WTC11 (cell line): Measurements from ENCODE around the gene IL21R. TPM values are rescaled to one million over a fixed set of nuclear protein-coding genes. Genes with fewer than 3 reads are reported as not detected.

Source experiments
- ATAC-seq: fragments of 200-7000 bp; cut with Tn5 transposase; 2 replicates; pipeline ENCODE4 v1.10.0; 2021; ENCODE audit warnings: mild to moderate bottlenecking, moderate library complexity
- CTCF ChIA-PET: fragments of 300-600 bp; sonication (Branson Sonifier 250); formaldehyde crosslinking; loops from one replicate; lab custom pipeline; 2021; ENCODE audit warnings: antibody characterized with exemption; lab: Charles Lee
- POLR2A ChIA-PET: fragments of 350-600 bp; sonication (Branson Sonifier 250); formaldehyde crosslinking; loops from one replicate; lab custom pipeline; 2021; ENCODE audit warnings: antibody characterized with exemption; lab: Charles Lee
- DNase-seq: peaks from one replicate; pipeline ENCODE4 v3.0.0; 2021; ENCODE audit warnings: low spot score
- H3K27ac Mint-ChIP-seq: 2 replicates; pipeline ENCODE4 v1.8.0; 2021; ENCODE audit warnings: mixed read lengths
- H3K27me3 Mint-ChIP-seq: 2 replicates; pipeline ENCODE4 v1.8.0; 2021; ENCODE audit warnings: low read depth, mild to moderate bottlenecking, moderate library complexity, mixed read lengths
- H3K36me3 Mint-ChIP-seq: 2 replicates; pipeline ENCODE4 v1.8.0; 2021; ENCODE audit warnings: mixed read lengths
- H3K4me1 Mint-ChIP-seq: 2 replicates; pipeline ENCODE4 v1.8.0; 2022; ENCODE audit warnings: mixed read lengths
- H3K4me3 Mint-ChIP-seq: 2 replicates; pipeline ENCODE4 v1.8.0; 2021; ENCODE audit warnings: mild to moderate bottlenecking, moderate library complexity, mixed read lengths
- H3K9me3 Mint-ChIP-seq: 2 replicates; pipeline ENCODE4 v1.8.0; 2021; ENCODE audit warnings: mixed read lengths
- ATF2 ChIP-seq: sonication (generic); formaldehyde crosslinking; IDR thresholded peaks from 2 replicates; pipeline ENCODE4 v1.8.1; 2022; ENCODE audit warnings: low read depth, missing genetic modification reagents, borderline replicate concordance
- ATF3 ChIP-seq: sonication (generic); formaldehyde crosslinking; conservative IDR thresholded peaks from 2 replicates; pipeline ENCODE4 v1.8.1; 2022; ENCODE audit warnings: mild to moderate bottlenecking, missing genetic modification reagents
- CBFB ChIP-seq: sonication (generic); formaldehyde crosslinking; IDR thresholded peaks from 2 replicates; pipeline ENCODE4 v1.8.1; 2022; ENCODE audit warnings: mild to moderate bottlenecking, low read depth, missing genetic modification reagents
- E2F5 ChIP-seq: sonication (generic); formaldehyde crosslinking; IDR thresholded peaks from 2 replicates; pipeline ENCODE4 v1.8.1; 2022; ENCODE audit warnings: mild to moderate bottlenecking, moderate library complexity, missing genetic modification reagents
- GRHL2 ChIP-seq: fragments of 250-450 bp; sonication (Bioruptor Pico); IDR thresholded peaks from 2 replicates; pipeline ENCODE4 v1.8.0; 2022; ENCODE audit warnings: mild to moderate bottlenecking, moderate library complexity; ENCODE audit not compliant: insufficient replicate concordance, severe bottlenecking
- IRF1 ChIP-seq: sonication (generic); formaldehyde crosslinking; IDR thresholded peaks from 2 replicates; pipeline ENCODE4 v1.8.0; 2023; ENCODE audit warnings: missing genetic modification reagents
- JUN ChIP-seq: sonication (generic); formaldehyde crosslinking; IDR thresholded peaks from 2 replicates; pipeline ENCODE4 v1.8.0; 2023; ENCODE audit warnings: mild to moderate bottlenecking, missing genetic modification reagents
- KAT7 ChIP-seq: sonication (generic); formaldehyde crosslinking; IDR thresholded peaks from 2 replicates; pipeline ENCODE4 v1.8.1; 2023; ENCODE audit warnings: missing genetic modification reagents, mild to moderate bottlenecking, borderline replicate concordance
- NFE2L1 ChIP-seq: sonication (generic); formaldehyde crosslinking; IDR thresholded peaks from 2 replicates; pipeline ENCODE4 v1.8.1; 2023; ENCODE audit warnings: missing genetic modification reagents
- NFYB ChIP-seq: sonication (generic); formaldehyde crosslinking; conservative IDR thresholded peaks from 2 replicates; pipeline ENCODE4 v1.8.0; 2022; ENCODE audit warnings: low read depth, missing genetic modification reagents
- NR2C2 ChIP-seq: sonication (generic); formaldehyde crosslinking; IDR thresholded peaks from 2 replicates; pipeline ENCODE4 v1.8.0; 2022; ENCODE audit warnings: mild to moderate bottlenecking, missing genetic modification reagents
- PREB ChIP-seq: sonication (generic); formaldehyde crosslinking; IDR thresholded peaks from 2 replicates; pipeline ENCODE4 v1.8.1; 2022; ENCODE audit warnings: mild to moderate bottlenecking, missing genetic modification reagents, moderate library complexity, borderline replicate concordance
- RELA ChIP-seq: sonication (generic); formaldehyde crosslinking; IDR thresholded peaks from 2 replicates; pipeline ENCODE4 v1.8.1; 2022; ENCODE audit warnings: missing genetic modification reagents, mild to moderate bottlenecking, borderline replicate concordance
- RORB ChIP-seq: fragments of 250-450 bp; sonication (Bioruptor Pico); IDR thresholded peaks from 2 replicates; pipeline ENCODE4 v1.9.0; 2021; ENCODE audit warnings: mild to moderate bottlenecking
- SMAD4 ChIP-seq: sonication (generic); formaldehyde crosslinking; IDR thresholded peaks from 2 replicates; pipeline ENCODE4 v1.8.0; 2022; ENCODE audit warnings: mild to moderate bottlenecking, missing genetic modification reagents
- SOX15 ChIP-seq: fragments of 250-450 bp; sonication (Bioruptor Pico); IDR thresholded peaks from 2 replicates; pipeline ENCODE4 v1.9.0; 2021; ENCODE audit warnings: mild to moderate bottlenecking
- TEAD4 ChIP-seq: sonication (generic); formaldehyde crosslinking; IDR thresholded peaks from 2 replicates; pipeline ENCODE4 v1.8.0; 2022; ENCODE audit warnings: mild to moderate bottlenecking, missing genetic modification reagents
- TP53 ChIP-seq: sonication (generic); formaldehyde crosslinking; IDR thresholded peaks from 2 replicates; pipeline ENCODE4 v1.8.1; 2023; ENCODE audit warnings: mild to moderate bottlenecking, missing genetic modification reagents
- USF2 ChIP-seq: sonication (generic); formaldehyde crosslinking; IDR thresholded peaks from 2 replicates; pipeline ENCODE4 v1.8.1; 2023; ENCODE audit warnings: mild to moderate bottlenecking, missing genetic modification reagents, moderate library complexity
- ZNF121 ChIP-seq: sonication (generic); formaldehyde crosslinking; IDR thresholded peaks from 2 replicates; pipeline ENCODE4 v1.8.0; 2023; ENCODE audit warnings: missing genetic modification reagents
- ZNF232 ChIP-seq: sonication (generic); formaldehyde crosslinking; IDR thresholded peaks from 2 replicates; pipeline ENCODE4 v1.8.0; 2022; ENCODE audit warnings: mild to moderate bottlenecking, missing genetic modification reagents
- ZNF396 ChIP-seq: fragments of 250-450 bp; sonication (Bioruptor Pico); IDR thresholded peaks from 2 replicates; pipeline ENCODE4 v1.8.0; 2021; ENCODE audit warnings: mild to moderate bottlenecking, moderate library complexity, borderline replicate concordance
- ZNF512 ChIP-seq: sonication (generic); formaldehyde crosslinking; IDR thresholded peaks from 2 replicates; pipeline ENCODE4 v1.8.1; 2022; ENCODE audit warnings: missing genetic modification reagents, borderline replicate concordance
- ZNF671 ChIP-seq: fragments of 250-450 bp; sonication (Bioruptor Pico); IDR thresholded peaks from 2 replicates; pipeline ENCODE4 v1.8.0; 2021; ENCODE audit warnings: mild to moderate bottlenecking
- ZSCAN18 ChIP-seq: fragments of 250-450 bp; sonication (Bioruptor Pico); IDR thresholded peaks from 2 replicates; pipeline ENCODE4 v2.1.2; 2022; ENCODE audit warnings: mild to moderate bottlenecking, moderate library complexity
- total RNA-seq: library from RNA; stranded (reverse); gene quantifications from 3 replicates; pipeline ENCODE4 v1.2.3, GENCODE V29; 2021

The IL21R gene
- total RNA-seq, 1 experiment from 2014 or later, result 0.70 TPM

- H3K9me3 Mint-ChIP-seq, result no peaks in the 10 kb centered on the region
- H3K27ac Mint-ChIP-seq, result no peak overlapping the region
- H3K4me1 Mint-ChIP-seq, result no peaks in the 10 kb centered on the region; the same call in 1 of the 2 replicates
- no peak overlapping the region for H3K4me3 Mint-ChIP-seq
- no peaks in the 10 kb centered on the region for H3K27me3 Mint-ChIP-seq
- peaks cover 43% of the 10 kb centered on the region for H3K36me3 Mint-ChIP-seq
- ChIA-PET CTCF (interaction anchor here (1.2 kb wide), 1 partner anchor 284 kb away, joined by 4 read pairs; no protein-coding TSS in a partner anchor), POLR2A (no interaction called here)
- DNase-seq (no peak), ATAC-seq (no peak)
- no peak for TF ChIP-seq SOX15 (CRISPR knock-in tag)
- TF ChIP-seq NR2C2 (CRISPR knock-in tag), result no peak
- no peak for TF ChIP-seq ZNF232
- TF ChIP-seq NFE2L1 (CRISPR knock-in tag), result no peak
- TF ChIP-seq E2F5, result no peak
- TF ChIP-seq GRHL2 (CRISPR knock-in tag), result no peak
- no peak for TF ChIP-seq ATF3 (CRISPR knock-in tag)
- no peak for TF ChIP-seq ATF2
- no peak for TF ChIP-seq ZNF121 (CRISPR knock-in tag)
- no peak for TF ChIP-seq TEAD4
Observed at GRCh38 chr16:27463741-27464591, 62.0 kb downstream of the IL21R start.

- H3K4me1 Mint-ChIP-seq, result no peaks in the 10 kb centered on the region; the same call in 1 of the 2 replicates
- 0 out of 2 replicates have a peak, but pooled peaks have one; percentile 13 for ATAC-seq
- H3K36me3 Mint-ChIP-seq, result peaks cover 47% of the 10 kb centered on the region
- no peak for TF ChIP-seq ZSCAN18
- no peak for TF ChIP-seq ZNF671 (CRISPR knock-in tag)
- no peak for TF ChIP-seq RORB (CRISPR knock-in tag)
- no peak for TF ChIP-seq USF2
- no peak for TF ChIP-seq CBFB (CRISPR knock-in tag)
- no peak for TF ChIP-seq SMAD4 (CRISPR knock-in tag)
- TF ChIP-seq RELA (CRISPR knock-in tag), result no peak
- no peak for TF ChIP-seq JUN (CRISPR knock-in tag)
- no peak for TF ChIP-seq NFYB (CRISPR knock-in tag)
- TF ChIP-seq PREB (CRISPR knock-in tag), result no peak
- no peak for TF ChIP-seq KAT7
- no peak for TF ChIP-seq IRF1 (CRISPR knock-in tag)
- TF ChIP-seq ZNF512, result no peak
- TF ChIP-seq ZNF396 (CRISPR knock-in tag), result no peak
- TF ChIP-seq TP53 (CRISPR knock-in tag), result no peak
Observed at GRCh38 chr16:27464626-27465482, 62.9 kb downstream of the IL21R start.

More at GRCh38 chr16:27464626-27465482, 62.9 kb downstream of the IL21R start:
- Mint-ChIP-seq H3K4me3 (no peak overlapping the region), H3K9me3 (no peaks in the 10 kb centered on the region), H3K27ac (0 out of 2 replicates have a peak overlapping the region, but pooled peaks have one; percentile 49), H3K27me3 (no peaks in the 10 kb centered on the region)
- CTCF ChIA-PET, result interaction anchor here (0.5 to 1.2 kb wide), 3 partner anchors 230 to 756 kb away, joined by 3 to 4 read pairs (median 3); no protein-coding TSS in a partner anchor
- POLR2A ChIA-PET, result no interaction called here
- DNase-seq, result no peak
